GM12872 (cell line): ENCODE data around the gene SLC30A10.

Experiments used
- TF ChIP-seq, protein P1 (sequence below): IDR thresholded peaks from 3 replicates; pipeline ENCODE4 v1.5.1; 2011; ENCODE audit warnings: low read depth, mild to moderate bottlenecking, low read length, moderate library complexity; ENCODE audit not compliant: insufficient read depth

The SLC30A10 gene

DNA sequence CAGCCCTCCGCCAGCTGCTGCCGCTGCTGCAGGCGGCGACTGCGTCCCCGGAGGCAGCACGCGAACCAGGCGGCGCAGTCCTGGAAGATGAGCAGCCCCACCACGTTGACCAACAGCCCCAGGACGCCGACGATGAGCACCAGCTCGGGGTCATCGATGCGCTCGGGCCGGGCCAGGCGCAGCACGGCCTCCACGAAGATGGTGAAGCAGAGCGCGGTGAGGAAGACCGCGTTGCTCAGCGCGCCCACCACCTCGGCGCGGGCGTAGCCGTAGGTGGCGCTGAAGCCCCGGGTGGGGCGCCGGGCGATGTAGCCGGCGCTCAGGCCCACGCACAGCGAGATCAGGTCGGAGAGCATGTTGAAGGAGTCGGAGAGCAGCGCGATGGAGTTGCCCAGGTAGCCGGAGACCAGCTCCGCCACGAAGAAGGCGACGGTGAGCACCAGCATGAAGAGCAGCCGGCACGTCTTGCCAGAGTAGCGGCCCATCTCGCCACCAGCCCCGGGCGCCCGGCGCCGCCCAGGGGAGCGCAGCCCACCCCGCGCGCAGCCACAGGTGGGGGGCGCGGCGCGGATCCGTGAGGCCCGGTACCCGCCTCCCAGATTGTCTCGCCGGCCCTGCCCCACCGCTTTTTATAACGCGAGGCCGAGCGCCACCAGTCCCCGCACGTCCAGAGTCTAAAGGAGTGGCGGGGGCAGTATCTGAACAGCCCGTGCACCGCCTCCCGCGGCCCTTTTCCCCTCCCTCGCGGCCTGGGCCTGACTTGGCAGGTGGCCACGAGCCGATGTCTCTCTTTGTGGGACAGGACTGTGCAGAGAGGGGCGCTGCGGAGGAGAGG lies at the start of gene SLC30A10:
Gene SLC30A10 (minus strand): TSS at position 602 of the 835 bp plus-strand sequence. CDS start 117 bp downstream, at position 485.
- TF ChIP-seq, protein P1, sequence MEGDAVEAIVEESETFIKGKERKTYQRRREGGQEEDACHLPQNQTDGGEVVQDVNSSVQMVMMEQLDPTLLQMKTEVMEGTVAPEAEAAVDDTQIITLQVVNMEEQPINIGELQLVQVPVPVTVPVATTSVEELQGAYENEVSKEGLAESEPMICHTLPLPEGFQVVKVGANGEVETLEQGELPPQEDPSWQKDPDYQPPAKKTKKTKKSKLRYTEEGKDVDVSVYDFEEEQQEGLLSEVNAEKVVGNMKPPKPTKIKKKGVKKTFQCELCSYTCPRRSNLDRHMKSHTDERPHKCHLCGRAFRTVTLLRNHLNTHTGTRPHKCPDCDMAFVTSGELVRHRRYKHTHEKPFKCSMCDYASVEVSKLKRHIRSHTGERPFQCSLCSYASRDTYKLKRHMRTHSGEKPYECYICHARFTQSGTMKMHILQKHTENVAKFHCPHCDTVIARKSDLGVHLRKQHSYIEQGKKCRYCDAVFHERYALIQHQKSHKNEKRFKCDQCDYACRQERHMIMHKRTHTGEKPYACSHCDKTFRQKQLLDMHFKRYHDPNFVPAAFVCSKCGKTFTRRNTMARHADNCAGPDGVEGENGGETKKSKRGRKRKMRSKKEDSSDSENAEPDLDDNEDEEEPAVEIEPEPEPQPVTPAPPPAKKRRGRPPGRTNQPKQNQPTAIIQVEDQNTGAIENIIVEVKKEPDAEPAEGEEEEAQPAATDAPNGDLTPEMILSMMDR, result 0 out of 3 replicates have a peak, but pooled peaks have one; percentile 18

DNA sequence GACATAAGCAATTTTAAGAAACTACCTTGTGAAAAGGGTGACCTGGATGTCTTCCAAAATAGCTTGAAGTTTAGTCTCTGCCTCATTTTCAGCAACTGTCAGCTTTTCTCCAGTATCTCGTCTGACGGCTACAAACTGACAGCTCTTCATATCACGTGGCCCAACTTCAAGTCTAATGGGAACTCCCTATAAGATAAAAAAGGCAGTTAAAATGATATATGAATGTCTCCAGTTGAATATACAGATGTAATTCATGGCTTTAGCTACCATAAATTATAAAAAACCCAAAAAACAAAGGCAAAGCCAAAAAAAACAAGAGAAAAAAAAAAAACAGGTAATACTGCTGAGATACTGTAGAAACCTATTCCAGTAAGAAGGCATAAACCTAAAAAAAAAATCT lies 44.9 kb upstream of the SLC30A10 start:
- TF ChIP-seq, protein P1, result no peak

DNA sequence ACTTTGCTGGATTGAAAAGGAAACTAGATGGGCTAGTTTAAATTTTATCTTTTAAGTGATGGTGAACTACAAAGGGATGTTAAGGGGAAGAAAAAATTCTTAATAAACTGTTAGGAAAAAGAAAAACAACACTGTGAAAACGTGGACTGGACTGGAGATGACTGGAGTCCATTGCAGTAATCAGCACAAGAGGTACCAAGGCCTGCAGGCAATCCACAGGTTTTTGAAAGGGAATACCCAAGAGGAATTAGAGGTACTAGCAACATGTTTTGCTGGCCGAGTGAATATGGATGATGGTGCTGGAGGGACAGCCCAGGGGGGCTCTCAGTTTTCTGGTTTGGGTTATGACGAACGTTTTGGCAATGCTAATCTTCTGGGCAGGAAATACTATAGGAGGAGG lies 39.0 kb upstream of the SLC30A10 start:
- TF ChIP-seq, protein P1, result no peak

DNA sequence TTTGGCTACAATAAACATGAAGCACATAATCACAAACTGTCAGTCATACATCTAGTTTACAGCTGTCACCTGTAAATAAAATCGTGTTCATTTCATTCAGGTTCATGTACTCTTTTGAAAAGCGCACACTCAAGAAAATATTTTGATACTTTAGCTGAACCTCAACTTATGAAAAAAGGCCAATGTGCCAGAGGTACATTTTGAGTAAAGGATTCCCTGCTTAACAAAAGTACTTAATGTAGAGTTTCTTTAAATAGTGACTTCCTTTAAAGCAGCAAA lies 37.7 kb upstream of the SLC30A10 start:
- TF ChIP-seq, protein P1, result no peak

DNA sequence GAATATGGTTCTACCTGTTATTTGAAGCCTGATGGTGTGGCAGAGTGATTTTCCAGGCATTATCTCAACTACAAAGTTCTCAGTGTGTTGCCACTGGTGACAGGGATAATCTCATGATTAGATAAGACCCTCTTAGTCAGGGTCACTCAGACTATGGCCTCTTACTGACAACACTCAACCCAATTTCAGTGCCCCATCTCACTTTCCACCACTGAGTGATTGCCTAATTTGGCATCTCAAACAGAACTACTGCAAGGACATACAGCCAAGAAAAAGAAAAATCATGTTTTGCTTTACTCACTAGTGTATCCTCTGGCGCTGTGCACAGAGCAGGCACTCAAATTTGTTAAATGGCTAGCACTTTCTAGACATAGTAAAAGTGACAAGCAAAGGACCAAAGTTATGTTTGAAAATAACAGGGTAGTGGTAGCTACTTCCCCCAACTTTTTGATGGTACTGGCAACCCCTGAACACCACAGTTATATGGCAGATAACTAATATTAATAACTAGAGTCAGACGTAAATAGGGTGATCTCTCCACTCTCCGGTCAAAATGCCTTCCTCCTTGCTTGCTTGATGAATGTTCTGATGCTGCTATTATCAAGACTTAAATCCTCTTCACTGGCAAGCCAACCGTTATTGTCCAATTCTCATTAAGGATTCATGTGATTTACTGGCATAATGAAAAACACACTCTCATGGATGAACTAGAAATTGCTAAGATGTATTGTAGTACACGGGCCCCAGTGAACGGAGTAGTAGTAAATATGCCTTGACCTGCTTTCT lies 37.1 kb upstream of the SLC30A10 start:
- TF ChIP-seq, protein P1, result no peak

DNA sequence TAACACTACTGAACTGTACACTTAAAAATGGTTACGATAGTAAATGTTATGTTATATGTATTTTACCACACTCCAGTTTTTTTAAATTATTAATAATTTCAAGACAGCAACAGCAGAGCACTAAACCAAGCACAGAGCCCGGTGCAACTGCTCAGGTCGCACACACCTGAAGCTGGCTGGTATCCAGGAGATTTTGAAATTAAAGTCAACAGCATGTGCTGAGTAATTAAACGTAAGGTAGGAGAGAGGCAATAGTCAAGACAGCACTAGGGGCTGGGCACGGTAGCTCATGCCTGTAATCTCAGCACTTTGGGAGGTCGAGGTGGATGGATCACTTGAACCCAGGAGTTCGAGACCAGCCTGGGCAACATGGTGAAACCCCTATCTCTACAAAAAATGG lies 35.1 kb upstream of the SLC30A10 start:
- TF ChIP-seq, protein P1, result no peak

DNA sequence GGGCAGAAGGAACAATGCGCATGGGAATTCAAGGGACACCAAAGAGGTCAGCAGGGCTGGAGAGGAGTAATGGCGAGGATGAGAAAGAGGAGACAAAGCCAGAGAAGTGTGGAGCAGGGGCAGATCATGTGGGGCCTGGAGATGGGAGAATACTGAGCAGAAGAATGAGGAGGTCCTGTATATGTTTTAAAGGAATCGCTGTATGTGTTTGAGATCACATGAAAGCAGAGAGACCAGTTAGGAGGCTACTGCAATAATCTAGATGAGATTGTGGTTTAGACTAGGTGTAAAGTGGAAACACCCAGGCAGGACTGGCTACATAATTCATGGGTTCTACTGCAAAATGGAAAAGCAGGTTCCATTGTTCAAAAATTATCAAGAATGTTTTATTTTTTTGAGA lies 33.3 kb upstream of the SLC30A10 start:
- TF ChIP-seq, protein P1, result no peak
